GM21515 (cell line): ENCODE measurements around the gene ALDH9A1.

Experiments
- ATAC-seq: cut with Tn5 transposase; IDR thresholded peaks from one replicate; pipeline ENCODE4 v1.9.1; 2021; ENCODE audit not compliant: unreplicated experiment

Gene ALDH9A1

GRCh38 chr1:165628147-165628822, 70.1 kb downstream of the ALDH9A1 start:
- ATAC-seq, result no peak

- no peak for ATAC-seq
Measured at GRCh38 chr1:165624441-165624840, 73.9 kb downstream of the ALDH9A1 start.

- ATAC-seq, result no peak
Measured at GRCh38 chr1:165623624-165624023, 74.7 kb downstream of the ALDH9A1 start.

GRCh38 chr1:165619647-165620151, 78.7 kb downstream of the ALDH9A1 start:
- no peak for ATAC-seq

GRCh38 chr1:165616987-165617546, 81.3 kb downstream of the ALDH9A1 start:
- ATAC-seq, result no peak

- no peak for ATAC-seq
Measured at GRCh38 chr1:165616054-165616612, 82.2 kb downstream of the ALDH9A1 start.
